ENCODE data around the gene RBM4. TPM values are rescaled to one million over a fixed set of nuclear protein-coding genes. Genes with fewer than 3 reads are reported as not detected.

The RBM4 gene
- total and polyA plus RNA-seq, 2 donors (not counting 1 experiment from before 2014, with no cell fraction given), result 105 to 161 TPM

GRCh38 chr11:66685276-66686099 is 47.0 kb downstream of the RBM4 start:
- H3K79me2 ChIP-seq (ENCODE audit: control insufficient read depth, insufficient read depth, low read length), result no peaks in the 10 kb centered on the region
- H3K9ac ChIP-seq (ENCODE audit: insufficient read depth, low read length), result no peak overlapping the region
- no peak for TF ChIP-seq EZH2 (IDR thresholded peaks at IDR 0.05; ENCODE audit: low read length, missing control alignments)
- TF ChIP-seq CTCF (conservative IDR thresholded peaks at IDR 0.05 in 1 of 2, IDR thresholded peaks at IDR 0.05 in 1 of 2; ENCODE audit: low read depth in 1 of 2, low read length in 2 of 2), result no peak
- H4K20me1 ChIP-seq (ENCODE audit: control insufficient read depth, extremely low read depth, insufficient read depth, low read length), result no peaks in the 10 kb centered on the region
- H3K27me3 ChIP-seq (ENCODE audit: control insufficient read depth, insufficient read depth, low read length), result no peaks in the 10 kb centered on the region
- H3K4me3 ChIP-seq (replicated peaks in 1 of 4; ENCODE audit: control extremely low read depth in 1 of 4, insufficient read depth in 1 of 4, low read depth in 3 of 4, low read length in 4 of 4), result no peak overlapping the region
- no peak overlapping the region for H2AFZ ChIP-seq (ENCODE audit: low read length)
- no peak overlapping the region for H3K27ac ChIP-seq (ENCODE audit: insufficient read depth, low read length)
- H3K4me2 ChIP-seq (ENCODE audit: extremely low read depth, insufficient read depth, low read length), result no peak overlapping the region
- no peak for DNase-seq (ENCODE audit: low read depth in 2 of 2)
- no peaks in the 10 kb centered on the region for H3K36me3 ChIP-seq (ENCODE audit: control insufficient read depth, insufficient read depth, low read length)
- H3K4me1 ChIP-seq (ENCODE audit: control insufficient read depth, extremely low read depth, insufficient read depth, low read length), result no peaks in the 10 kb centered on the region
- no peaks in the 10 kb centered on the region for H3K9me3 ChIP-seq (ENCODE audit: control insufficient read depth, insufficient read depth, low read depth, low read length)

- H3K9ac ChIP-seq (ENCODE audit: insufficient read depth, low read length), result no peak overlapping the region
- no peak overlapping the region for H3K4me3 ChIP-seq (replicated peaks in 1 of 4; ENCODE audit: control extremely low read depth in 1 of 4, insufficient read depth in 1 of 4, low read depth in 3 of 4, low read length in 4 of 4)
- no peak overlapping the region for H2AFZ ChIP-seq (ENCODE audit: low read length)
- H3K27ac ChIP-seq (ENCODE audit: insufficient read depth, low read length), result no peak overlapping the region
- TF ChIP-seq CTCF (conservative IDR thresholded peaks at IDR 0.05 in 1 of 2, IDR thresholded peaks at IDR 0.05 in 1 of 2; ENCODE audit: low read depth in 1 of 2, low read length in 2 of 2) (no peak), EZH2 (IDR thresholded peaks at IDR 0.05; ENCODE audit: low read length, missing control alignments) (no peak)
- no peak for DNase-seq (ENCODE audit: low read depth in 2 of 2)
- H3K36me3 ChIP-seq (ENCODE audit: control insufficient read depth, insufficient read depth, low read length), result no peaks in the 10 kb centered on the region
- no peaks in the 10 kb centered on the region for H3K79me2 ChIP-seq (ENCODE audit: control insufficient read depth, insufficient read depth, low read length)
- no peaks in the 10 kb centered on the region for H3K9me3 ChIP-seq (ENCODE audit: control insufficient read depth, insufficient read depth, low read depth, low read length)
- no peak overlapping the region for H3K4me2 ChIP-seq (ENCODE audit: extremely low read depth, insufficient read depth, low read length)
- no peaks in the 10 kb centered on the region for H3K4me1 ChIP-seq (ENCODE audit: control insufficient read depth, extremely low read depth, insufficient read depth, low read length)
- H3K27me3 ChIP-seq (ENCODE audit: control insufficient read depth, insufficient read depth, low read length), result no peaks in the 10 kb centered on the region
- no peaks in the 10 kb centered on the region for H4K20me1 ChIP-seq (ENCODE audit: control insufficient read depth, extremely low read depth, insufficient read depth, low read length)
Observed at GRCh38 chr11:66686100-66686785, 47.7 kb downstream of the RBM4 start.
